Activated CD8-positive, alpha-beta memory T cell treated with anti-CD3 and anti-CD28 coated beads for 48 hours (primary cell): ENCODE results near the gene HS3ST6.
"Not testable (repeated sequence)": the region's sequence is repeated elsewhere in the genome, so short reads cannot be mapped to it uniquely, and the experiment has no call there.

Source experiments
- DNase-seq, 3 experiments: peaks; one replicate each; pipeline ENCODE4 v3.0.0-alpha.2; 2020; ENCODE audit warnings: low read depth in 2 of 3, low spot score in 2 of 3

The HS3ST6 gene

GRCh38 chr16:1929105-1929504 lies 10.9 kb upstream of the HS3ST6 start:
- no peak for DNase-seq

- no peak for DNase-seq
These were observed 8.1 kb upstream of the HS3ST6 start for GRCh38 chr16:1926271-1926670.

- DNase-seq, result no peak
These were observed 5.9 kb upstream of the HS3ST6 start for GRCh38 chr16:1924095-1924494.

- no peak for DNase-seq
These were observed 5.3 kb upstream of the HS3ST6 start for GRCh38 chr16:1923299-1924034.

GRCh38 chr16:1922357-1922756 lies 4.1 kb upstream of the HS3ST6 start:
- no peak for DNase-seq

- DNase-seq, result no peak
These were observed 2.5 kb upstream of the HS3ST6 start for GRCh38 chr16:1920727-1921171.

- DNase-seq, result not testable (repeated sequence)
These were observed 1.9 kb upstream of the HS3ST6 start for GRCh38 chr16:1920122-1920521.

GRCh38 chr16:1919327-1919998 lies 1.2 kb upstream of the HS3ST6 start:
- no peak for DNase-seq

GRCh38 chr16:1917665-1918350 lies 407 bp downstream of the HS3ST6 start:
- DNase-seq, result no peak

- no peak for DNase-seq
These were observed 1.1 kb downstream of the HS3ST6 start for GRCh38 chr16:1917056-1917664.

- no peak for DNase-seq
These were observed 1.6 kb downstream of the HS3ST6 start for GRCh38 chr16:1916640-1916990.

- no peak for DNase-seq
These were observed 2.2 kb downstream of the HS3ST6 start for GRCh38 chr16:1915732-1916639.

GRCh38 chr16:1914988-1915387 lies 3.2 kb downstream of the HS3ST6 start:
- no peak for DNase-seq

- DNase-seq, result no peak
These were observed 4.1 kb downstream of the HS3ST6 start for GRCh38 chr16:1914084-1914608.

GRCh38 chr16:1913327-1914083 lies 4.7 kb downstream of the HS3ST6 start:
- no peak for DNase-seq

GRCh38 chr16:1912215-1912543 lies 6.0 kb downstream of the HS3ST6 start:
- no peak for DNase-seq

- DNase-seq, result no peak
These were observed 6.6 kb downstream of the HS3ST6 start for GRCh38 chr16:1911467-1912214.

- no peak for DNase-seq
These were observed 8.5 kb downstream of the HS3ST6 start for GRCh38 chr16:1909561-1910231.

- no peak for DNase-seq
These were observed 9.2 kb downstream of the HS3ST6 start for GRCh38 chr16:1908983-1909382.
